IMR-90 (cell line): ENCODE results near the gene KIF1B. TPM values are rescaled to one million over a fixed set of nuclear protein-coding genes. Genes with fewer than 3 reads are reported as not detected.
A peak's percentile ranks its signal among the peaks of the same experiment; 100 is the strongest.

Experiments used
- ATAC-seq: fragments of 200-7000 bp; cut with Tn5 transposase; 2 replicates; pipeline ENCODE4 v1.9.1; 2020; ENCODE audit warnings: low read depth, mild to moderate bottlenecking, moderate library complexity
- BruUV-seq: library from RNA; stranded (reverse); fragments of 400-500 nt; replicated peaks from 2 replicates; lab custom pipeline; 2021; lab: Mats Ljungman, UMichigan
- CTCF ChIA-PET: fragments of 300-600 bp; formaldehyde crosslinking; extraction: SDS; loops from one replicate; lab custom pipeline; 2021; ENCODE audit warnings: antibody characterized with exemption; lab: Yijun Ruan, JAX
- POLR2A ChIA-PET: fragments of 300-600 bp; sonication (Branson Sonifier 250); formaldehyde crosslinking; loops from one replicate; lab custom pipeline; 2022; ENCODE audit warnings: antibody characterized with exemption; ENCODE audit not compliant: unreplicated experiment; lab: Charles Lee
- DNase-seq: peaks from one replicate; pipeline ENCODE4 v3.0.0; 2013
- H2AFZ ChIP-seq: replicated peaks from 2 replicates; pipeline ENCODE3; 2013; ENCODE audit warnings: low read length, mild to moderate bottlenecking; ENCODE audit not compliant: poor library complexity
- H2AK5ac ChIP-seq: 2 replicates; pipeline ENCODE4 v1.6.1; 2013; ENCODE audit warnings: low read depth, low read length, inconsistent platforms
- H2AK9ac ChIP-seq: replicated peaks from 2 replicates; pipeline ENCODE3; 2013; ENCODE audit warnings: mild to moderate bottlenecking, low read depth, low read length, moderate library complexity; ENCODE audit not compliant: poor library complexity
- H2BK120ac ChIP-seq: 2 replicates; pipeline ENCODE4 v1.6.1; 2013; ENCODE audit warnings: low read depth, low read length, inconsistent platforms
- H2BK15ac ChIP-seq: 3 replicates; pipeline ENCODE4 v1.6.1; 2013; ENCODE audit warnings: low read depth, low read length, inconsistent platforms
- H2BK20ac ChIP-seq: 2 replicates; pipeline ENCODE4 v1.6.1; 2013; ENCODE audit warnings: low read depth, mild to moderate bottlenecking, inconsistent platforms, low read length, moderate library complexity
- H2BK5ac ChIP-seq: 2 replicates; pipeline ENCODE4 v1.6.1; 2013; ENCODE audit warnings: mild to moderate bottlenecking, low read depth, low read length, inconsistent platforms; ENCODE audit not compliant: poor library complexity, severe bottlenecking
- H3K14ac ChIP-seq: replicated peaks from 2 replicates; pipeline ENCODE4 v1.6.1; 2013; ENCODE audit warnings: low read depth, low read length, inconsistent platforms
- H3K18ac ChIP-seq: 2 replicates; pipeline ENCODE4 v1.6.1; 2013; ENCODE audit warnings: low read depth, low read length, control low read depth
- H3K23ac ChIP-seq: 2 replicates; pipeline ENCODE4 v1.6.1; 2013; ENCODE audit warnings: low read depth, low read length, inconsistent platforms
- H3K27ac ChIP-seq: 2 replicates; pipeline ENCODE4 v1.5.1; 2013; ENCODE audit warnings: mild to moderate bottlenecking, control low read depth, low read length; ENCODE audit not compliant: insufficient read depth
- H3K27me3 ChIP-seq: 2 replicates; pipeline ENCODE4 v1.6.1; 2013; ENCODE audit warnings: low read length; ENCODE audit not compliant: control insufficient read depth, insufficient read depth
- H3K36me3 ChIP-seq: 2 replicates; pipeline ENCODE4 v1.6.1; 2013; ENCODE audit warnings: low read length, mixed read lengths; ENCODE audit not compliant: control insufficient read depth, insufficient read depth
- H3K4ac ChIP-seq: 2 replicates; pipeline ENCODE4 v1.6.1; 2013; ENCODE audit warnings: low read depth, low read length, inconsistent platforms
- H3K4me1 ChIP-seq: 2 replicates; pipeline ENCODE4 v1.6.1; 2013; ENCODE audit warnings: low read length, mixed read lengths; ENCODE audit not compliant: control insufficient read depth, insufficient read depth
- H3K4me2 ChIP-seq: 2 replicates; pipeline ENCODE4 v1.6.1; 2013; ENCODE audit warnings: low read depth, mild to moderate bottlenecking, control low read depth, low read length, moderate library complexity
- H3K4me3 ChIP-seq: 2 replicates; pipeline ENCODE4 v1.5.1; 2013; ENCODE audit warnings: low read depth, mild to moderate bottlenecking, control low read depth, low read length, moderate library complexity; ENCODE audit not compliant: insufficient read depth
- H3K56ac ChIP-seq: 2 replicates; pipeline ENCODE4 v1.6.1; 2013; ENCODE audit warnings: low read length, inconsistent platforms; ENCODE audit not compliant: insufficient read depth; ENCODE audit errors: extremely low read depth
- H3K79me1 ChIP-seq, 2 experiments: 2 replicates each; pipeline ENCODE4 v1.6.1; 2013; ENCODE audit warnings: low read length in 2 of 2, inconsistent platforms in 1 of 2, low read depth in 1 of 2
- H3K9ac ChIP-seq: 2 replicates; pipeline ENCODE4 v1.6.1; 2013; ENCODE audit warnings: low read depth, low read length, control low read depth
- H3K9me1 ChIP-seq: 2 replicates; pipeline ENCODE4 v1.6.1; 2013; ENCODE audit warnings: low read length, inconsistent platforms; ENCODE audit not compliant: insufficient read depth
- H3K9me3 ChIP-seq: 2 replicates; pipeline ENCODE4 v1.6.1; 2013; ENCODE audit warnings: low read length; ENCODE audit not compliant: control insufficient read depth, insufficient read depth
- H4K20me1 ChIP-seq: 2 replicates; pipeline ENCODE4 v1.6.1; 2013; ENCODE audit warnings: low read length, inconsistent platforms; ENCODE audit not compliant: insufficient read depth
- H4K5ac ChIP-seq: 2 replicates; pipeline ENCODE4 v1.6.1; 2013; ENCODE audit warnings: mild to moderate bottlenecking, low read depth, low read length, control low read depth
- H4K8ac ChIP-seq, 2 experiments: 2 replicates each; pipeline ENCODE4 v1.6.1; 2013; ENCODE audit warnings: low read depth in 2 of 2, low read length in 2 of 2, control low read depth in 1 of 2, inconsistent platforms in 1 of 2
- H4K91ac ChIP-seq: 2 replicates; pipeline ENCODE4 v1.6.1; 2013; ENCODE audit warnings: low read depth, low read length, inconsistent platforms; ENCODE audit not compliant: insufficient read depth
- BHLHE40 ChIP-seq: fragments of 150-350 bp; IDR thresholded peaks from 2 replicates; pipeline ENCODE4 v1.6.1; 2016; ENCODE audit warnings: mild to moderate bottlenecking, low read depth, low read length
- CHD1 ChIP-seq: IDR thresholded peaks from 2 replicates; pipeline ENCODE4 v1.6.1; 2012; ENCODE audit warnings: low read depth, low read length, improper control_type of control experiment
- RAD21 ChIP-seq: IDR thresholded peaks from 2 replicates; pipeline ENCODE4 v1.6.1; 2012; ENCODE audit warnings: low read length, improper control_type of control experiment
- SMC3 ChIP-seq: fragments of 150-350 bp; IDR thresholded peaks from 2 replicates; pipeline ENCODE4 v1.6.1; 2016; ENCODE audit warnings: low read depth, mild to moderate bottlenecking, antibody characterized with exemption, low read length, moderate library complexity
- WGBS, 2 experiments: methylation state at CpG; one replicate each; pipeline versions ENCODE4 v1.1.5 to v1.1.7; 2013; ENCODE audit warnings: missing lambda C conversion rate in 2 of 2; ENCODE audit not compliant: insufficient read length in 1 of 2; ENCODE audit errors: extremely low coverage in 2 of 2; 5-methylcytosine and 5-hydroxymethylcytosine counted together
- dilution Hi-C: fragments of 300-500 bp; cut with HindIII; formaldehyde crosslinking; loops from one replicate; pipeline ENCODE4 v1.14.3; 2018; ENCODE audit warnings: low sequenced_read_pairs; ENCODE audit not compliant: unreplicated experiment
- in situ Hi-C: fragments of 300-500 bp; cut with MboI; formaldehyde crosslinking; loops from 3 replicates; pipeline ENCODE4 v1.14.3; 2019; ENCODE audit warnings: low sequenced_read_pairs, inconsistent platforms, mixed read lengths
- intact Hi-C: fragments of 100-400 bp; cut with micrococcal nuclease; formaldehyde crosslinking; loops from 2 replicates; pipeline ENCODE4 v1.10.0; 2022
- polyA plus RNA-seq, 3 experiments: library from polyadenylated mRNA; depleted of rRNA; stranded (reverse); fragments of >200 nt; gene quantifications; 2 replicates each; pipeline ENCODE4 v1.2.3, GENCODE V29; 2012; ENCODE audit warnings: low replicate concordance in 1 of 3
- total RNA-seq: library from RNA; depleted of rRNA; stranded (reverse); fragments of >200 nt; gene quantifications from 2 replicates; pipeline ENCODE4 v1.2.3, GENCODE V29; 2012
- TF ChIP-seq, protein P1 (sequence below): conservative IDR thresholded peaks from 2 replicates; pipeline ENCODE4 v1.5.1; 2012; ENCODE audit warnings: mild to moderate bottlenecking, low read depth, low read length, improper control_type of control experiment

The KIF1B gene
- total and polyA plus RNA-seq, 2 of the 4 experiments (the other 2 are of a cell fraction), result 13.0 to 21.1 TPM

DNA sequence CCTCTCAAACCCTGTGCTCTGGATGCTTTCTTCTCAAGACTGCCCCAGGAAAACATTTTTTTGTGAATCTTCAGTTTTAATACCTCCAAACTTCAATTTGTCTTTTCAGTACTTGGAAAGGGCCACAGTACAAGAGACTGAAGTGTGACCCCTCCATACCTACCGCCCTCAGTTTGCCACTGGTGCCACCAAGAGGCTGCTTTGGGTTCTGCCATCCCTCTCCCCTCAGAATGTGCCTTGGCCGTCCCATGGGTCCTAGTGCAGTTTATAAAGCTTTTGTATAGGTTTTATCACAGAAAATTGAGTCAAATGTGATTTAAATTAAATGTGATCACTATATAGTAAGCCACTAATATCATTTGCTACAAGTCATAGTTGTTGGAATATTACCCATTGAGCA, 127.7 kb downstream of the KIF1B start:
- Histone ChIP-seq H4K20me1 (no peaks in the 10 kb centered on the region), H2BK5ac (no peak overlapping the region), H4K91ac (no peak overlapping the region), H3K36me3 (peaks cover 15% of the 10 kb centered on the region), H3K27me3 (no peaks in the 10 kb centered on the region), H3K27ac (no peak overlapping the region), H3K9me3 (no peaks in the 10 kb centered on the region), H3K4ac (no peak overlapping the region), H3K4me1 (peaks cover 5% of the 10 kb centered on the region), H2AK9ac (no peak overlapping the region), H3K23ac (no peak overlapping the region), H3K9me1 (0 out of 2 replicates have a peak, but pooled peaks cover 2% of the 10 kb centered on the region), H2BK120ac (no peak overlapping the region), H3K18ac (no peak overlapping the region), H2BK15ac (no peak overlapping the region), H3K79me1 (no peaks in the 10 kb centered on the region), H3K9ac (no peak overlapping the region), H2BK20ac (no peak overlapping the region), H2AK5ac (no peak overlapping the region), H3K4me2 (no peak overlapping the region), H2AFZ (no peak overlapping the region), H3K56ac (no peak overlapping the region), H3K4me3 (no peak overlapping the region), H4K5ac (no peak overlapping the region), H3K14ac (no peak overlapping the region), H4K8ac (no peak overlapping the region)
- no CpG with 5 or more reads among the region's 2 CpGs for WGBS, 2 experiments
- ChIA-PET CTCF (interaction anchor here (0.5 to 1.8 kb wide), 3 partner anchors 10 to 128 kb away, joined by 3 to 8 read pairs (median 4); partner anchors contain the start of gene KIF1B), POLR2A (no interaction called here)
- in situ Hi-C loops, result no loop called here
- peak; percentile 85 for ATAC-seq
- dilution Hi-C loops, result no loop called here
- TF ChIP-seq SMC3, result peak; percentile 52
- TF ChIP-seq, protein P1, sequence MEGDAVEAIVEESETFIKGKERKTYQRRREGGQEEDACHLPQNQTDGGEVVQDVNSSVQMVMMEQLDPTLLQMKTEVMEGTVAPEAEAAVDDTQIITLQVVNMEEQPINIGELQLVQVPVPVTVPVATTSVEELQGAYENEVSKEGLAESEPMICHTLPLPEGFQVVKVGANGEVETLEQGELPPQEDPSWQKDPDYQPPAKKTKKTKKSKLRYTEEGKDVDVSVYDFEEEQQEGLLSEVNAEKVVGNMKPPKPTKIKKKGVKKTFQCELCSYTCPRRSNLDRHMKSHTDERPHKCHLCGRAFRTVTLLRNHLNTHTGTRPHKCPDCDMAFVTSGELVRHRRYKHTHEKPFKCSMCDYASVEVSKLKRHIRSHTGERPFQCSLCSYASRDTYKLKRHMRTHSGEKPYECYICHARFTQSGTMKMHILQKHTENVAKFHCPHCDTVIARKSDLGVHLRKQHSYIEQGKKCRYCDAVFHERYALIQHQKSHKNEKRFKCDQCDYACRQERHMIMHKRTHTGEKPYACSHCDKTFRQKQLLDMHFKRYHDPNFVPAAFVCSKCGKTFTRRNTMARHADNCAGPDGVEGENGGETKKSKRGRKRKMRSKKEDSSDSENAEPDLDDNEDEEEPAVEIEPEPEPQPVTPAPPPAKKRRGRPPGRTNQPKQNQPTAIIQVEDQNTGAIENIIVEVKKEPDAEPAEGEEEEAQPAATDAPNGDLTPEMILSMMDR, result peak; percentile 62
- peak; percentile 71 for TF ChIP-seq RAD21
- no peak for TF ChIP-seq CHD1
- no peak for TF ChIP-seq BHLHE40
- peak; percentile 34 for DNase-seq
- intact Hi-C loops, result loop anchor here (1.0 to 10.0 kb wide), 3 partner anchors 128 to 383 kb away; partner anchors contain the start of gene KIF1B
- BruUV-seq, result no TSS peak
